ENCODE results near the gene ADAM19.

DNA sequence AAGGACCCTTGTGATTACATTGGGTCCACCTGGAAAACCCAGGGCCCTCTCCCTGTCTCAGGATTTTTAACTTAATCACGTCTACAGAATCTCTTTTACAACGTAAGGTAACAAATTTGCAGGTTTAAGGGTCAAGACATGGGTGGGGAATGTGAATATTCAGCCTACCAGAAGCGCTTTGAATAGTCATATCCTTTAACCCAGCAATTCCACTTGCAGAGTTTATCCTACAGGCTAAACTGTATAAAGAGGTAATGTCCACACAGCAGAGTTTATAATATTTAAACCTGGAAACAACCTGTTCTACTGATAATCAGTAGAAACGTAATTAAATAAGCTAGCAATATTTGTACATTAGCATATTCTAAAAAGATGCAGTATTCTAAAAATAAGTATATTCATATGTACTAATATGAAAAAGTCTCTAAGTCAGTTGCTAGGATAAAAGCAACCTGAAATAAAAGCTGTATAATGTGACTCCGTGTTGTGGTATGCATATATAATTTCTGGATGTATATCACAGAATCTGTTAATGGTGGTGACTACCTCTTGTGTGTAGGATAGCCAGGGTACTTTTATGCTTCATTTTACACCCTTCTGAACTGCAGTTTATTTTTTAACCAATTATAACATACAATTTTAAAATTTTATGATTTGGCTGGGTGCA lies 129.7 kb downstream of the ADAM19 start:
- TF ChIP-seq POLR2A (IDR thresholded peaks at IDR 0.05; ENCODE audit: low read length) (no peak), GATA1 (IDR thresholded peaks at IDR 0.05; ENCODE audit: low read depth, low read length) (no peak)

Measured in erythroblast (primary cell).